Activated T-cell treated with anti-CD3 and anti-CD28 coated beads, Interleukin-2, amount 50 U/mL, for 1 hour (primary cell): ENCODE data around the gene CLIP4.
"Not testable (repeated sequence)": the region's sequence is repeated elsewhere in the genome, so short reads cannot be mapped to it uniquely, and the experiment has no call there.

Experiments
- DNase-seq: peaks from one replicate; pipeline ENCODE4 v3.0.0-alpha.2; 2020

The CLIP4 gene

DNA sequence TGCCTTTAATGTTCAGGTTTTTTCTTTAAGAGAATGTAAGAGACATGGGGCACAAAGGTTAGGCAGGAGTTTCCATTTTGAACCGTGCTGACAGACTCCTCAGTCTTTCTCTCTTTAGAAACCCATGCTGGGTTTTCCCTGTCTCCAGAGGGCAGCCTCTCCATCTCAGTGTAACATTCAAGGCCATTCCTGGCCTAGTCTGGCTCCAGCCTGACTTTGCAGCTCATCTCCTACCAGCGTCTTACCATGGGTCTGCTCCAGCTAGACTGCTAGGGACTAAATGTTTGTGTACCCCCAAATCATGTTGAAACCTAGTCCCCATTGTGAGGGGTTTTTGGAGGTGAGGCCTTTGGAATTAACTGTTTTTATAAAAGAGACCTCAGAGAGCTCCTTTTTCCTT, 9.8 kb upstream of the CLIP4 start:
- DNase-seq = no peak

DNA sequence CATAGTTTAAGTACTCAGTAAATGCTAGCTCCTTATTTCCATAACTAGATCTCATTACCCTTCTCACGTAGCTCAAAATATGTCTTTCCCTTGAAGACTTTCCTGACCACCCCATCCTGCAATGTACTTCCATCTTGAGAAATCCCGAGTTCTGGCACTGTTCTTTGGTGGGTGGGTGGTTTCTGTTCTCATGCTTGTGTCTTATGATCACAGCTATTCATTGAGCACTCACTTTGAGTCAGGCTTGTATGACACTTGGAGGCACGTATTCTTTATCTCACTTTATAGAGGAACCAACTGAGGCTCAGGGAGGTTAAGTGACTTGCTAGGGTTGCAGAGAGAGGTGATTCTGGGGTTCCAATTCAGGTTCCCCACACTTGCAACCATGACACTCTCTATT, 9.0 kb upstream of the CLIP4 start:
- no peak for DNase-seq

DNA sequence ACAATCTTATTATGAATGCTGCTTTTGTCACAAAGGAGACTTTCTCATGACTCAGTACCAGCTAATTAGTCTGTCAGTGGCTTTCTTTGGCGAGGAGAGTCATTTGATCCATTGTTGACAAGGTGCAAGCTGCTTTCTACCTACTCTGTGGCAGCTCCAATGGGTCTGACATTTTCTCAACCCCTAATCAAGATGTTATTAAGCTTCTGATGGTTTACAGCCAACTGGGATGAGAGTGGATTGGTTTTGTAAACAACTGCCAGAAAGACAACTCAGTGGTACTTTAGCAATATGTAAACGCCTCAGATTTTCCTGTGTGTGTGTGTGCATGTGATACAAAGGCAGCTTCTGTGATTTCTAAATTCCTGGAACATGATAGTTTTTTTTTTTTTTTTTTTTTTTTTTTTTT, 8.2 kb upstream of the CLIP4 start:
- DNase-seq = no peak

DNA sequence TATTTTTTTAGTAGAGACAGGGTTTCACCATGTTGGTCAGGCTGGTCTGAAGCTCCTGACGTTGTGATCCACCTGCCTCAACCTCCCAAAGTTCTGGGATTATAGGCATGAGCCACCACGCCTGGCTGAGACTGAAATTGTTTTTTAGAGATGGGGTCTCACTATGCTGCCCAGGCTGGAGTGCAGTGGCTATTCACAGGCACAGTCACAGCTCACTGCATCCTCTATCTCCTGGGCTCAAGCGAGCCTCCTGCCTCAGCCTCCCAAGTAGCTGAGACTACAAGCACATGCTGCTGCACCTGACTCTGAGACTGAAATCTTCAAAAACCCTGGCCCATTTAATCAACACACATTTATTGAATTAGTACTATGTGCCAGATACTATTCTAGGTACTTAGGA, 7.7 kb upstream of the CLIP4 start:
- DNase-seq = not testable (repeated sequence)

DNA sequence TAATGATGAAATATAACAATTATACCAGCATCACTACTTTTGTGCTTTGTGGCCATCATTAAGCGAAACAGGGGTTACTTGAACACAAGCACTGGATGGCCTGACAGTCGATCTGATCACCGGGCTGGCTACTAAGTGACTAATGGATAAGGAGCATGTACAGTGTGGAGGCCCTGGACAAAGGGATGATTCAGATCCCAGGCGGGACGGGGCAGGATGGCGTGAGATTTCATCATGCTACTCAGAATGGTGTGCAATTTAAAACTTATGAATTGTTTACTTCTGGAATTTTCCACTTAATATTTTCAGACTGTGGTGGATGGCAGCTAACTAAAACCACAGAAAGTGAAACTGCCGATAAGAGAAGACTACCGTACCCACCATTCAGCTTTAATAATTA, 7.0 kb upstream of the CLIP4 start:
- no peak for DNase-seq

- DNase-seq = no peak
These were observed 6.0 kb upstream of the CLIP4 start for GRCh38 chr2:29109246-29109645.

DNA sequence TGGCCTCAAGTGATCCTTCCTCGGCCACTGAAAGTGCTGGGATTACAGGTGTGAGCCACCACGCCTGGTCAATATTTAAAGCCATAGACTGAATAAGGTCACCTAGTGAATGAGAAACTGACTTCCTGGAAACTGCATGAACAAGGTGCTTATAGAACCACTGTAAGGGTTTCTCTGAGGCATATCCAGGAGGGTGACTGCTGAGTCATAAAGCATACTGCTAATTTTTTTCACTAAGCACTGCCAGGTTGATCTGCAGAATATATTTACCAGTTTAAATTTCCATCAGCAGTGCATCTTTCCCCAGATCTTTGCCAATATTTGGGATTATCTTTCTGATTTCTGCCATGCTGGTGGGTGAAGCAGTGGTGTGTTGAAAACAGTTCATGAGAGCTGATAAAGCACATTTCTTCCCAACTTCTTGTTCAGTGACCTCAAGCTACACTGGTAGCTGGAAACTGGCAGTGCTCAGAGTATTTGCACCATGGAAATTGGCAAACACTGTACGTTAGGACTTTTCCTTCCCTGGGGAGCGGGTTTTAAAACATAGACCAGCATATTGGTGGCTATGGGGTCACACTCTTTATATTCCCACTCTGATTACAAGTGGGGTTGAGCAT, 4.2 kb upstream of the CLIP4 start:
- DNase-seq = no peak

GRCh38 chr2:29112379-29112778, 2.8 kb upstream of the CLIP4 start:
- DNase-seq = no peak

GRCh38 chr2:29113027-29113686, 2.1 kb upstream of the CLIP4 start:
- DNase-seq = no peak

DNA sequence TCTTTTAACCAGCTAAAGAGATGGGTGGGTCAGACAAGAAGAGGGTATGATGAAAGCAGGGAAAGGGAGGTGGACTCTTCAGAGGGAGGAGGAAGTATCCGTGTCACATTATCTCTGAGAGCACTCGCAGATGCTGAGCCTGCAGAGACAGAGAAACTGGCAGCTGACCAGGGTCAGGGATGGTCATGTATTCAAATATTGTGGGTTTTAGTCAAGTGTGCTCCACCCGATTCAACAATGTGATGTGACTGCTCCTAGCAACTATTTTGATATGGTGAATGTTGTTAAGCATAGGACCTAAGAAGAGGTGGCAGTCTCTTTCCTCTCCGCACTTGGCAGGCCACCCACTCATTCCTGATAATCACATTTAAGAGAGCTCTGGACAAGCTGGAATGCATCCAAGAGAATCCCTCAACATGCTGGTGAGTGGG, 1.3 kb upstream of the CLIP4 start:
- DNase-seq = no peak

GRCh38 chr2:29114586-29114945, 649 bp upstream of the CLIP4 start:
- DNase-seq = peak; percentile 21

- peak; percentile 58 for DNase-seq
These were observed 874 bp downstream of the CLIP4 start for GRCh38 chr2:29115797-29116781.

DNA sequence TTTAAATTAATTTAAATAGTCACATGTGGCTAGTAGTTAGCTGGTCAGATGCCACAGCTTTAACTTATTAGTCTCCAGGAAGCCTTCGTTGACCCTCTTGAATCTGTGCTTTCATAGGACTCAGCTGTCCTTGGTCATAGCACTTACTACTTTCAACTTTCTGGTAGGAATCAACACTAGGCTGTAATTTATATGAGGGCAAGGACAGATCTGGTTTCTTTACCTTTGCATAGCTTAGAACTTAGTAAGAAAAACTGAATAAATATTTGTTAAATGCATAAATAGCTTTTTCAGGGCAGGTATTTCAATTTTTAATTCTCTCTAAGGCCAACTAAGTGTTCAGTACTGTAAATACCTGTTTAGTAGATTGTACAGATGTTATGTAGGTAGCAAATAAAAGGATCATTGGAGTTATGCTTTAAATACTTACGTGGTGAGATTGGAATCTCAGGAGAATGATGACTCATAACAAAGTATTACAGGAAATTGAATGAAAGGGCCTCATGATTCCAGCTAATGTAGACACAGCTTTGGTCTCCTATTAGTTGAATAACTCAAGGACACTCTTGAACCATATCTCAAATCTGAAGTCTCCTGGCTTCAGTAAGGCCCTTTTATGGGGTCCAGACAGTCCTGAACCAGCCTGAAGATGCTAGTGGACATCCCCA, 2.6 kb downstream of the CLIP4 start:
- no peak for DNase-seq

GRCh38 chr2:29119211-29119610, 4.0 kb downstream of the CLIP4 start:
- DNase-seq = no peak

- no peak for DNase-seq
These were observed 5.6 kb downstream of the CLIP4 start for GRCh38 chr2:29120846-29121245.

GRCh38 chr2:29123617-29124349, 8.6 kb downstream of the CLIP4 start:
- no peak for DNase-seq

GRCh38 chr2:29124504-29124903, 9.3 kb downstream of the CLIP4 start:
- no peak for DNase-seq

- no peak for DNase-seq
These were observed 14.5 kb downstream of the CLIP4 start for GRCh38 chr2:29129586-29130281.

- no peak for DNase-seq
These were observed 15.1 kb downstream of the CLIP4 start for GRCh38 chr2:29130295-29130694.

GRCh38 chr2:29134933-29135332, 19.7 kb downstream of the CLIP4 start:
- DNase-seq = no peak

DNA sequence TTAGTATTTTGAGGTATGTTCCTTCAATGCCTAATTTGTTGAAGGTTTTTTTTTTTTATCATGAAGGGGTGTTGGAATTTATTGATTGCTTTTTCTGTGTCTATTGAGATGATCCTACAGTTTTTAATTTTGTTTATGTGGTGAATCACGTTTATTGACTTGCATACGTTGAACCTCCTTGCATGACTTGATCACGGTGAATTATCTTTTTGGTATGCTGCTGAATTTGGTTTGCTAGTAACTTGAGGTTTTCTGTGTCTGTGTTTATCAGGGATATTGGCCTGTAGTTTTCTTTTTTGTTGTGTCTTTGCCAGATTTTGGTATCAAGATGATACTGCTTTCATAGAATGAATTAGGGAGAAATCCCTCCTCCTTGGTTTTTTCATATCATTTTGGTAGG, 23.9 kb downstream of the CLIP4 start:
- no peak for DNase-seq

DNA sequence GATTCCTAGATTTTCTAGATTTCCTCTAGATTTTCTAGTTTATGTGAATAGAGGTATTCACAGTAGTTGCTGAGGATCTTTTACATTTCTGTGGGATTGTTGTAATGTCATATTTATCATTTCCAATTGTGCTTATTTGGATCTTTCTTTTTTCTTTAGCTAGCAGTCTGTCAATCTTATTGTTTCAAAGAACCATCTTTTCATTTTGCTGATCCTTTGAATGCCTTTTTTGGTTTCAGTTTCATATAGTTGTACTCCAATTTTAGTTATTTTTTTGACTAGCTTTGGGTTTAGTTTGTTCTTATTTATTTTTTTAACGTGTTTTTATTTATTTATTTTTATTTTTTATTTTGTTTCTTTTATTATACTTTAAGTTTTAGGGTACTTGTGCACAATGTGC, 24.5 kb downstream of the CLIP4 start:
- no peak for DNase-seq
